Fibroblast of lung (primary cell): Measurements from ENCODE around the gene GHRHR. TPM values are rescaled to one million over a fixed set of nuclear protein-coding genes. Genes with fewer than 3 reads are reported as not detected.

Experiments used
- polyA plus RNA-seq, 2 donors: library from polyadenylated mRNA; depleted of rRNA in 1 of 2; stranded (reverse) in 1 of 2; unstranded in 1 of 2; fragments of >200 nt; gene quantifications; 2 replicates each; pipeline ENCODE4 v1.2.1, GENCODE V29; 2011 to 2012; ENCODE audit warnings: missing spikeins in 1 of 2
- total RNA-seq: library from RNA; depleted of rRNA; stranded (reverse); fragments of >200 nt; gene quantifications from 2 replicates; pipeline ENCODE4 v1.2.1, GENCODE V29; 2014

The GHRHR gene
- total and polyA plus RNA-seq, 2 donors (not counting 1 experiment from before 2014, with no cell fraction given) = not detected

Other genes starting within 250 kb of the GHRHR start
- 17.5 and 75.8 TPM in 2 replicates for gene INMT, start 211.8 kb upstream of the GHRHR start, total RNA-seq
- gene INMT, start 211.8 kb upstream of the GHRHR start, polyA plus RNA-seq = 37.0 and 237 TPM in 2 replicates
- gene MINDY4, start 192.5 kb upstream of the GHRHR start, total RNA-seq = 4.1 and 6.1 TPM in 2 replicates
- 3.9 and 6.3 TPM in 2 replicates for gene MINDY4, start 192.5 kb upstream of the GHRHR start, polyA plus RNA-seq
- gene AQP1, start 52.1 kb upstream of the GHRHR start, total RNA-seq = 10.8 and 44.6 TPM in 2 replicates
- 13.0 and 43.2 TPM in 2 replicates for gene AQP1, start 52.1 kb upstream of the GHRHR start, polyA plus RNA-seq
- gene ADCYAP1R1, start 88.4 kb downstream of the GHRHR start, total RNA-seq = not detected in 2 replicates
- gene ADCYAP1R1, start 88.4 kb downstream of the GHRHR start, polyA plus RNA-seq = not detected in 2 replicates